HepG2 (cell line): ENCODE measurements around the gene SAPCD1. TPM values are rescaled to one million over a fixed set of nuclear protein-coding genes. Genes with fewer than 3 reads are reported as not detected.
A peak's percentile ranks its signal among the peaks of the same experiment; 100 is the strongest.

Experiments
- ATAC-seq: fragments of 200-7000 bp; cut with Tn5 transposase; 3 replicates; pipeline ENCODE4 v1.9.1; 2020; ENCODE audit warnings: mild to moderate bottlenecking, moderate library complexity
- BruUV-seq: library from RNA; stranded (reverse); fragments of 400-500 nt; replicated peaks from 2 replicates; lab custom pipeline; 2021; lab: Mats Ljungman, UMichigan
- CTCF ChIA-PET: fragments of 300-600 bp; formaldehyde crosslinking; extraction: SDS; loops from one replicate; lab custom pipeline; 2021; ENCODE audit warnings: low total read pairs, inconsistent platforms, low intra/inter-chr PET ratio; lab: Yijun Ruan, JAX
- POLR2A ChIA-PET: fragments of 350-600 bp; sonication (Branson Sonifier 250); formaldehyde crosslinking; loops from one replicate; lab custom pipeline; 2020; ENCODE audit warnings: antibody characterized with exemption, inconsistent platforms; lab: Yijun Ruan, JAX
- DNase-seq: peaks from one replicate; pipeline ENCODE4 v3.0.0-alpha.2; 2015; ENCODE audit warnings: low spot score
- FAIRE-seq: peaks from 3 replicates; lab custom pipeline; 2011; peaks lifted over from hg19 to GRCh38; lab: Jason Lieb, UNC
- H2AFZ ChIP-seq: one replicate; pipeline ENCODE4 v1.6.1; 2011; ENCODE audit warnings: low read length, inconsistent platforms
- H3K27ac ChIP-seq: fragments of 300-600 bp; 3 replicates; pipeline ENCODE4 v1.8.0; 2011; ENCODE audit warnings: mixed run types, mild to moderate bottlenecking, mixed read lengths, low read length, inconsistent platforms; ENCODE audit not compliant: insufficient read depth; ENCODE audit errors: extremely low read length
- H3K27me3 ChIP-seq, 2 experiments: fragments of 200-600 bp in 1 of 2; 2 replicates in 1 of 2; 3 replicates in 1 of 2; pipeline versions ENCODE4 v1.6.0 to v1.8.0; 2011; ENCODE audit warnings: low read length in 2 of 2, mild to moderate bottlenecking in 2 of 2, moderate library complexity in 2 of 2, inconsistent platforms in 1 of 2; ENCODE audit not compliant: insufficient read depth in 2 of 2, control insufficient read depth in 1 of 2
- H3K36me3 ChIP-seq, 2 experiments: fragments of 200-600 bp in 1 of 2; replicated peaks in 1 of 2; 2 replicates in 1 of 2; 3 replicates in 1 of 2; pipeline versions ENCODE4 v1.5.1 to v1.8.0; 2011; ENCODE audit warnings: low read length in 2 of 2, inconsistent platforms in 1 of 2; ENCODE audit not compliant: insufficient read depth in 2 of 2, control insufficient read depth in 1 of 2
- H3K4me1 ChIP-seq: 2 replicates; pipeline ENCODE4 v1.5.1; 2012; ENCODE audit warnings: low read length, inconsistent platforms; ENCODE audit not compliant: insufficient read depth
- H3K4me2 ChIP-seq: 2 replicates; pipeline ENCODE4 v1.6.0; 2011; ENCODE audit warnings: low read depth, low read length, inconsistent platforms
- H3K4me3 ChIP-seq, 3 experiments: fragments of 200-600 bp in 1 of 3; sonication (generic), shearing (Covaris generic) in 1 of 3; replicated peaks in 1 of 3; 2 replicates each; pipeline ENCODE4 v1.5.1; 2011 to 2016; ENCODE audit warnings: low read length in 3 of 3, inconsistent platforms in 2 of 3, low read depth in 2 of 3, mild to moderate bottlenecking in 2 of 3, control low read depth in 1 of 3, mixed read lengths in 1 of 3; ENCODE audit not compliant: insufficient read depth in 1 of 3
- H3K79me2 ChIP-seq: one replicate; pipeline ENCODE4 v1.6.1; 2011; ENCODE audit warnings: low read length, inconsistent platforms; ENCODE audit not compliant: insufficient read depth
- H3K9ac ChIP-seq: 2 replicates; pipeline ENCODE4 v1.6.0; 2011; ENCODE audit warnings: mild to moderate bottlenecking, low read depth, low read length, inconsistent platforms; ENCODE audit not compliant: insufficient read depth
- H3K9me3 ChIP-seq: 2 replicates; pipeline ENCODE4 v1.5.1; 2012; ENCODE audit warnings: mild to moderate bottlenecking, low read length
- H4K20me1 ChIP-seq: 2 replicates; pipeline ENCODE4 v1.6.0; 2011; ENCODE audit warnings: inconsistent platforms, mild to moderate bottlenecking, low read length, moderate library complexity; ENCODE audit not compliant: insufficient read depth
- AGO1 ChIP-seq: fragments of 200-400 bp; formaldehyde crosslinking; IDR thresholded peaks from 2 replicates; pipeline ENCODE4 v1.6.1; 2017; ENCODE audit warnings: mild to moderate bottlenecking, low read depth, low read length, moderate library complexity; ENCODE audit not compliant: poor library complexity, severe bottlenecking
- BORCS8-MEF2B ChIP-seq: sonication (generic); formaldehyde crosslinking; IDR thresholded peaks from 2 replicates; pipeline ENCODE4 v1.8.0; 2022; ENCODE audit warnings: mild to moderate bottlenecking, missing genetic modification reagents
- BRF2 ChIP-seq: sonication (generic); formaldehyde crosslinking; IDR thresholded peaks from 2 replicates; pipeline ENCODE4 v1.8.1; 2022; ENCODE audit warnings: mild to moderate bottlenecking, missing genetic modification reagents
- CENPX ChIP-seq: sonication (generic); formaldehyde crosslinking; IDR thresholded peaks from 2 replicates; pipeline ENCODE4 v1.9.0; 2021; ENCODE audit warnings: mild to moderate bottlenecking, missing genetic modification reagents, moderate library complexity
- FOXA3 ChIP-seq: IDR thresholded peaks from 2 replicates; pipeline ENCODE4 v1.6.1; 2016; ENCODE audit warnings: missing genetic modification reagents, missing compliant biosample characterization
- JUN ChIP-seq: sonication (generic); formaldehyde crosslinking; IDR thresholded peaks from 2 replicates; pipeline ENCODE4 v1.4.0; 2020; ENCODE audit warnings: mild to moderate bottlenecking, missing genetic modification reagents
- SP140L ChIP-seq: sonication (generic); formaldehyde crosslinking; IDR thresholded peaks from 2 replicates; pipeline ENCODE4 v1.4.0; 2020; ENCODE audit warnings: missing genetic modification reagents, borderline replicate concordance
- TBX3 ChIP-seq: fragments of 450-650 bp; IDR thresholded peaks from 2 replicates; pipeline ENCODE4 v1.6.1; 2017; ENCODE audit warnings: antibody characterized with exemption, mild to moderate bottlenecking, inconsistent platforms, borderline replicate concordance
- ZNF234 ChIP-seq: sonication (generic); formaldehyde crosslinking; conservative IDR thresholded peaks from 2 replicates; pipeline ENCODE4 v1.5.1; 2020; ENCODE audit warnings: mild to moderate bottlenecking, missing genetic modification reagents
- ZNF282 ChIP-seq: fragments of 450-650 bp; IDR thresholded peaks from 2 replicates; pipeline ENCODE4 v1.6.1; 2018; ENCODE audit not compliant: partially characterized antibody
- ZNF687 ChIP-seq: sonication (generic); formaldehyde crosslinking; IDR thresholded peaks from 2 replicates; pipeline ENCODE4 v1.5.1; 2020; ENCODE audit warnings: mild to moderate bottlenecking, missing genetic modification reagents, moderate library complexity
- ZNF749 ChIP-seq: sonication (generic); formaldehyde crosslinking; IDR thresholded peaks from 2 replicates; pipeline ENCODE4 v1.8.0; 2022; ENCODE audit warnings: mild to moderate bottlenecking, missing genetic modification reagents, moderate library complexity, borderline replicate concordance
- ZNF772 ChIP-seq: sonication (generic); formaldehyde crosslinking; IDR thresholded peaks from 2 replicates; pipeline ENCODE4 v1.5.0; 2020; ENCODE audit warnings: mild to moderate bottlenecking, missing genetic modification reagents
- WGBS: methylation state at CpG from one replicate; pipeline ENCODE4 v1.1.6; 2017; ENCODE audit warnings: low lambda C conversion rate; 5-methylcytosine and 5-hydroxymethylcytosine counted together
- in situ Hi-C: cut with HindIII; loops from 2 replicates; pipeline ENCODE4 v1.10.0; 2017; ENCODE audit warnings: low pct_unique_long_range_greater_than_20kb; ENCODE audit not compliant: extremely low pct_ligation_motif_present
- intact Hi-C: fragments of 100-400 bp; cut with micrococcal nuclease; formaldehyde crosslinking; loops from one replicate; pipeline ENCODE4 v1.10.0; 2022; ENCODE audit not compliant: unreplicated experiment
- polyA plus RNA-seq, 8 experiments: library from polyadenylated mRNA; depleted of rRNA in 3 of 8; stranded (reverse) in 7 of 8; unstranded in 1 of 8; fragments of >200 nt; fragmentation: Illumina TruSeq in 4 of 8; extraction: Trizol in 4 of 8; gene quantifications; 2 replicates each; pipeline versions ENCODE4 v1.2.1 to v1.2.3, GENCODE V29; 2011 to 2016; ENCODE audit warnings: low read depth in 4 of 8, missing spikeins in 1 of 8, mixed read lengths in 1 of 8; ENCODE audit not compliant: insufficient read depth in 1 of 8
- total RNA-seq, 5 experiments: library from RNA; depleted of rRNA; stranded (reverse); fragments of >200 nt; fragmentation: Illumina TruSeq; extraction: Trizol; gene quantifications; 2 replicates each; pipeline ENCODE4 v1.2.3, GENCODE V29; 2016; ENCODE audit warnings: low read depth in 1 of 5
- TF ChIP-seq, protein P1 (sequence below): sonication (generic); formaldehyde crosslinking; IDR thresholded peaks from 2 replicates; pipeline ENCODE4 v1.4.0; 2020; ENCODE audit warnings: mild to moderate bottlenecking, missing genetic modification reagents

The SAPCD1 gene
- total and polyA plus RNA-seq, 2 of the 13 experiments (the other 11 are each of a cell fraction or from before 2014, with no cell fraction given) = 2.5 to 3.9 TPM

- BruUV-seq = no TSS peak
- H3K27me3 ChIP-seq = no peaks in the 10 kb centered on the region; a peak in 1 of 5 replicates
- peaks cover 25% of the 10 kb centered on the region for H3K4me1 ChIP-seq
- POLR2A ChIA-PET = interaction anchor here (0.8 to 4.3 kb wide), 33 partner anchors 9 to 254 kb away, joined by 3 to 77 read pairs (median 5); partner anchors contain the start of genes ABHD16A, APOM, CFB and CLIC1
- H3K36me3 ChIP-seq = peaks cover 5 to 27% of the 10 kb centered on the region in 2 experiments
- H3K4me3 ChIP-seq = peak within 1 kb of the TSS; percentile 89 to 98 (median 98)
- peak; percentile 89 for ATAC-seq
- peak within 1 kb of the TSS; percentile 92 for H3K9ac ChIP-seq
- no peaks in the 10 kb centered on the region for H4K20me1 ChIP-seq
- in situ Hi-C loops (no loop called here), intact Hi-C loops (loop anchor here (1.0 to 2.0 kb wide), 2 partner anchors 19 to 35 kb away; partner anchors contain the start of genes HSPA1A and HSPA1L)
- peak within 1 kb of the TSS; percentile 95 for H3K4me2 ChIP-seq
- peaks cover 22% of the 10 kb centered on the region for H3K79me2 ChIP-seq
- peak; percentile 90 for DNase-seq
- peak within 1 kb of the TSS; percentile 76 for H3K27ac ChIP-seq
- peak; percentile 87 for FAIRE-seq
- CTCF ChIA-PET = interaction anchor here (1.0 to 1.6 kb wide), 3 partner anchors 10 to 34 kb away, joined by 3 to 5 read pairs (median 5); no protein-coding TSS in a partner anchor
- WGBS = 6% methylated on average over 7 of the region's 75 CpGs
- no peaks in the 10 kb centered on the region for H3K9me3 ChIP-seq
- H2AFZ ChIP-seq = peak within 1 kb of the TSS; percentile 28
- TF ChIP-seq ZNF687 (CRISPR knock-in tag) = peak; percentile 94
- TF ChIP-seq TBX3 = no peak
- peak; percentile 43 for TF ChIP-seq BRF2 (CRISPR knock-in tag)
- TF ChIP-seq CENPX = no peak
- no peak for TF ChIP-seq BORCS8-MEF2B (CRISPR knock-in tag)
- no peak for TF ChIP-seq ZNF282
- peak; percentile 30; the same call in 1 of the 2 replicates for TF ChIP-seq ZNF234
- TF ChIP-seq ZNF749 (CRISPR knock-in tag) = peak; percentile 43; the same call in 1 of the 2 replicates
- no peak for TF ChIP-seq SP140L (CRISPR knock-in tag)
- no peak for TF ChIP-seq FOXA3 (CRISPR knock-in tag)
- peak; percentile 42; the same call in 1 of the 2 replicates for TF ChIP-seq ZNF772 (CRISPR knock-in tag)
- TF ChIP-seq, protein P1, sequence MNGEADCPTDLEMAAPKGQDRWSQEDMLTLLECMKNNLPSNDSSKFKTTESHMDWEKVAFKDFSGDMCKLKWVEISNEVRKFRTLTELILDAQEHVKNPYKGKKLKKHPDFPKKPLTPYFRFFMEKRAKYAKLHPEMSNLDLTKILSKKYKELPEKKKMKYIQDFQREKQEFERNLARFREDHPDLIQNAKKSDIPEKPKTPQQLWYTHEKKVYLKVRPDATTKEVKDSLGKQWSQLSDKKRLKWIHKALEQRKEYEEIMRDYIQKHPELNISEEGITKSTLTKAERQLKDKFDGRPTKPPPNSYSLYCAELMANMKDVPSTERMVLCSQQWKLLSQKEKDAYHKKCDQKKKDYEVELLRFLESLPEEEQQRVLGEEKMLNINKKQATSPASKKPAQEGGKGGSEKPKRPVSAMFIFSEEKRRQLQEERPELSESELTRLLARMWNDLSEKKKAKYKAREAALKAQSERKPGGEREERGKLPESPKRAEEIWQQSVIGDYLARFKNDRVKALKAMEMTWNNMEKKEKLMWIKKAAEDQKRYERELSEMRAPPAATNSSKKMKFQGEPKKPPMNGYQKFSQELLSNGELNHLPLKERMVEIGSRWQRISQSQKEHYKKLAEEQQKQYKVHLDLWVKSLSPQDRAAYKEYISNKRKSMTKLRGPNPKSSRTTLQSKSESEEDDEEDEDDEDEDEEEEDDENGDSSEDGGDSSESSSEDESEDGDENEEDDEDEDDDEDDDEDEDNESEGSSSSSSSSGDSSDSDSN (CRISPR knock-in tag) = peak; percentile 85
- no peak for TF ChIP-seq AGO1
- TF ChIP-seq JUN = no peak; the same call in 1 of the 2 replicates
These were observed 33.3 kb downstream of the SAPCD1 start, which contains the start of gene VARS1 for GRCh38 chr6:31795616-31796298. Gene VARS1 (minus strand): TSS chr6:31795752. CDS start chr6:31795217, 535 bp downstream.
